SK-MEL-5 (cell line): ENCODE data around the gene C1orf56. TPM values are rescaled to one million over a fixed set of nuclear protein-coding genes. Genes with fewer than 3 reads are reported as not detected.
"Not testable (repeated sequence)": the region's sequence is repeated elsewhere in the genome, so short reads cannot be mapped to it uniquely, and the experiment has no call there.

ENCODE experiments used
- DNase-seq: peaks from one replicate; pipeline ENCODE4 v3.0.0-alpha.2; 2016; ENCODE audit warnings: low read depth, low spot score
- in situ Hi-C: cut with HindIII; loops from 2 replicates; pipeline ENCODE4 v1.10.0; 2016; ENCODE audit warnings: low sequenced_read_pairs, high pct_unique_total_duplicates, low pct_unique_long_range_greater_than_20kb
- total RNA-seq: library from RNA; depleted of rRNA; stranded (reverse); fragments of >200 nt; shearing (Covaris generic); gene quantifications from 2 replicates; pipeline ENCODE4 v1.2.3, GENCODE V29; 2014

C1orf56 gene
- total RNA-seq, 1 experiment from 2014 or later = 17.9 TPM

DNA sequence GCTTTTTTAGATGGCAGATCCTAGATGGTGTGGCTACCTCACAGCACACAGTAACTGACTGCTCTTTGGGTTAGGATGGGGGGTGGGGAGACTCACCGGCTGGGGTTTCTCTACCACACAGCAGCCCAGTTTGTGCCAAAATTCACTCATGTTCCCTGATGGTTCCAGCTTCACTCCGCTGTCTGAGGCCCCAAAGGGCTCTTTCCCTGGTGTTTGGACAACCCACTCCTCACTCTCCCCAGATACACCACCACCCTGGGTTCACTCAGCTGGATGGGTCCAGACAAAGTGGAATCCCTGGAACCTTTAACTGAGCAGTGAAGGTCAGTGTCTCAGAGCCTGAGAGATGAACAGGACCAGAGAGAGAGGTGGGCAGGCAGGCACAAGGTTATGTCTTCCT, 8.0 kb downstream of the C1orf56 start:
- in situ Hi-C loops = no loop called here

GRCh38 chr1:151056149-151056548, 8.6 kb downstream of the C1orf56 start:
- in situ Hi-C loops = no loop called here

More for the DNA sequence above, 8.0 kb downstream of the C1orf56 start:
- no peak for DNase-seq

GRCh38 chr1:151058692-151059091, 11.1 kb downstream of the C1orf56 start:
- no peak for DNase-seq
- in situ Hi-C loops = no loop called here

More at GRCh38 chr1:151056149-151056548, 8.6 kb downstream of the C1orf56 start:
- DNase-seq = no peak

DNA sequence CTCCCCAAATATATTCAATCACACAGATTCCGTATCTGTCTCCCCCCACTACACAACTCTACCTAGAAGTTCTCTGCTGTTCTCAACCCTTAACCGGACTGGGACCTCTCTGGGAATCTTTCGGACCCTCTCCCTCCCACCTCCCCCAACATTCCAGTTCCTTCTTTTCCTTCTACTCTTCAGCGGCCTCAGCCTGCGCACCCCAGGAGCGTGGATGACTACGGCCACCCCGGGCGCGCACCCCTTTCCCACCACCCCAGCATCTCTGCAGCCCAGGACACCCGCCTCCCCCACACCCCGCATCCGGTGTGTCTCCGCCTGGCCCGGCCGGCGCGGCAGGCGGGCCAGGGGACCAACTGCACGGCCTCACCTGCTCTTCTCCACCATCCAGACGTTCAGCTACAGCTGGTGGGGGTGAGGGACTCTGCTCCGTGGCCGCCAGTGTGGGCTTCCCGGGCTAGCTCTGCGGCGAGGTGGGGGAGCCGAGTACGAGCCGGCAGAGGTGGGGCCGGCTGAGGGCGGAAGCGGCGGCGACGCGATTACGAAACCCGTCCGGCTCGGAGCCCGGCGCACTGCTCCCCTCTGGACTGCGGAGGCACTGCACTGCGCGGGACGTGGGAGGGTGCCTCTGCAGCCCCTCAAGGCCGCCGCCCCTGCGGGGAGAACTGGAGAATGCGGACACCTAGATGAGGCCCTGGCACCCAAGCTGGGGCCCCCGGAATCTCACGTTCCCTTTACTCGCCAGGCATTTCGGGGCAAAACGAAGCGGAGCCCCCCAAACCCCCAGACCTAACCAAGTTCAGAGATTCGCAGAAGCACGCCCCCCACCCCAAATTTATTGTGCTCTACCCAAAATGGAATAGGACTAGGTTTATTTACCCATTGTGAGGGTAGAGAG, 11.8 kb downstream of the C1orf56 start, which contains the start of gene CDC42SE1:
Gene CDC42SE1 (minus strand): TSS at position 514 of the 898 bp plus-strand sequence. CDS start 3,892 bp downstream, outside the sequence.
- in situ Hi-C loops = no loop called here
- peak; percentile 88 for DNase-seq

GRCh38 chr1:151060007-151060656, 12.6 kb downstream of the C1orf56 start, which contains the start of gene MLLT11:
MLLT11 (plus strand) TSS chr1:151060397; CDS start chr1:151067225, 6,828 bp downstream.
- in situ Hi-C loops = no loop called here
- DNase-seq = peak; percentile 53

GRCh38 chr1:151060657-151061421, 13.3 kb downstream of the C1orf56 start:
- no peak for DNase-seq
- in situ Hi-C loops = no loop called here

- in situ Hi-C loops = no loop called here
- no peak for DNase-seq
These were observed 14.2 kb downstream of the C1orf56 start for GRCh38 chr1:151061704-151062103.

DNA sequence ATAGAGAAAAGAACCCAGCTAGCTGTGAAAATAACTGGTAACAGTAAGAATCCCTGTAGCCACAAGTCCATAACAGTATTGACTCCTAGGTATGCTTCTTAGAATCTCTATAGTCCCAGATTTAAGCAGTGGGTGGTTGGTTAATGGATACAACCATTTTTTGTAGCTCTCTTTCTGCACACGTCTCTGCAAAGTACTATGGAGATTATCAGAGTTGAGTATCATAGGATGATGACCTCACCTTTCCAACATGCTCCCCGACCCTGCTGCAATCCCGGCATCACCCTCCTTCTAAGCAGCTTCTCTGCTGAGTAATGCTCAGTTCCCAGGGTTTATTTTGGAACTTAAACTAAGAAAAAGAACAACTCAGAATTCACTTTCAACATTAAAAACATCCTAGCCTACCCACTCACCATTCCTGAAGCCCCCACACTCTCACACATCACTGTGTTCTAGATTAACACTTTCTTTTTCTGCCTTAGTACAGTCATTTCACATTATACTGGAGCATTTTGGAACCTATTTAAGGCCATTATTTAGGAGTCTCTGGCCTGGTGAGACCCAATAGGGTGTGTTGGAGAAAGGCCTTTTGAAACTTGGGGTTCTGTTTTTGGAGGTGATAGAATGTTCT, 15.3 kb downstream of the C1orf56 start:
- in situ Hi-C loops = no loop called here
- no peak for DNase-seq

- in situ Hi-C loops = no loop called here
- peak; percentile 75 for DNase-seq
These were observed 17.6 kb downstream of the C1orf56 start for GRCh38 chr1:151065089-151065645.

DNA sequence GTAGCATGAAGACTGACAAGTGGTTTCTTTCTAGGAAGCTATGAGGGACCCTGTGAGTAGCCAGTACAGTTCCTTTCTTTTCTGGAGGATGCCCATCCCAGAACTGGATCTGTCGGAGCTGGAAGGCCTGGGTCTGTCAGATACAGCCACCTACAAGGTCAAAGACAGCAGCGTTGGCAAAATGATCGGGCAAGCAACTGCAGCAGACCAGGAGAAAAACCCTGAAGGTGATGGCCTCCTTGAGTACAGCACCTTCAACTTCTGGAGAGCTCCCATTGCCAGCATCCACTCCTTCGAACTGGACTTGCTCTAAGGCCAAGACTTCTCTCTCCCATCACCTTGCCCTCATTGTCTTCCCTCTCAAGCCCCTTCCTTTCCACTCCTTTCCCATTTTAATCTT, 19.6 kb downstream of the C1orf56 start:
- DNase-seq = no peak
- in situ Hi-C loops = no loop called here

GRCh38 chr1:151069103-151069486, 21.5 kb downstream of the C1orf56 start:
- in situ Hi-C loops = no loop called here
- no peak for DNase-seq

- peak; percentile 94 for DNase-seq
- in situ Hi-C loops = no loop called here
These were observed 23.1 kb downstream of the C1orf56 start, which contains the start of gene GABPB2 for GRCh38 chr1:151070474-151071276. GABPB2 (plus strand) TSS chr1:151070761; CDS start chr1:151088190, 17,429 bp downstream.

DNA sequence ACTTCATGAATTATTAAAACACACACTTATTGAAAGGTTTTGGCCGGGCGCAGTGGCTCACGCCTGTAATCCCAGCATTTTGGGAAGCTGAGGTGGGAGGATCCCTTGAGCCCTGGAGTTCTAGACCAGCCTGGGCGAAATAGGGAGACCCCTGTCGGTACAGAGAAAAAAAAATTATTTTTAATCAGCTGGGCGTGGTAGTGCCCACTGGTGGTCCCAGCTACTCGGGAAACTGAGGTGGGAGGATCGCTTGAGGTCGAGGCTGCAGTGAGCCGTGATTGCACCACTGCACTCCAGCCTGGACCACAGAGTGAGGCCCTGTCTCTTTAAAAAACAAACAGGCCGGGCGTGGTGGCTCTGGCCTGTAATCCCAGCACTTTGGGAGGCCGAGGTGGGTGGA, 24.7 kb downstream of the C1orf56 start:
- DNase-seq = peak; percentile 52
- in situ Hi-C loops = no loop called here

GRCh38 chr1:151085953-151086559, 38.5 kb downstream of the C1orf56 start:
- in situ Hi-C loops = no loop called here
- DNase-seq = no peak

GRCh38 chr1:151097426-151097825, 49.9 kb downstream of the C1orf56 start:
- not testable (repeated sequence) for DNase-seq
- in situ Hi-C loops = loop anchor here (5.0 to 10.0 kb wide), 2 partner anchors 35 to 57 kb away; partner anchors contain the start of gene TNFAIP8L2

DNA sequence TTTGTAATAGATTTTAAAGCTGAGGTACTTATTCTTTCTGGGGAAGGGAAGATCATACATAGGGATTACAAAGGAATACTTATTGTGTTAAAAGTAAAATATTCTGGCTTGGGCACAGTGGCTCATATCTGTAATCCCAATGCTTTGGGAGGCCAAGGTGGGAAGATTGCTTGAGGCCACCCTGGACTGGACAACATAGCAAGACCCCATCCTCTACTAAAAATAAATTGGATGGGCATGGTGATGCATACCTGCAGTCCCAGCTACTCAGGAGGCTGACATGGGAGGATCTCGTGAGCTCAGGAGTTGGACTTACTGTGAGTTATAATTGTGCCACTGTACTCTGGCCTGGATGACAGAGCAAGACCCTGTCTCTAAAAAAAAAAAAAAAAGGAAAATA, 50.6 kb downstream of the C1orf56 start:
- in situ Hi-C loops = loop anchor here (5.0 to 10.0 kb wide), 2 partner anchors 34 to 57 kb away; partner anchors contain the start of gene TNFAIP8L2

More for the DNA sequence above, 50.6 kb downstream of the C1orf56 start:
- no peak for DNase-seq
